ENCODE measurements around the gene ZP4.

- TF ChIP-seq, protein P1, sequence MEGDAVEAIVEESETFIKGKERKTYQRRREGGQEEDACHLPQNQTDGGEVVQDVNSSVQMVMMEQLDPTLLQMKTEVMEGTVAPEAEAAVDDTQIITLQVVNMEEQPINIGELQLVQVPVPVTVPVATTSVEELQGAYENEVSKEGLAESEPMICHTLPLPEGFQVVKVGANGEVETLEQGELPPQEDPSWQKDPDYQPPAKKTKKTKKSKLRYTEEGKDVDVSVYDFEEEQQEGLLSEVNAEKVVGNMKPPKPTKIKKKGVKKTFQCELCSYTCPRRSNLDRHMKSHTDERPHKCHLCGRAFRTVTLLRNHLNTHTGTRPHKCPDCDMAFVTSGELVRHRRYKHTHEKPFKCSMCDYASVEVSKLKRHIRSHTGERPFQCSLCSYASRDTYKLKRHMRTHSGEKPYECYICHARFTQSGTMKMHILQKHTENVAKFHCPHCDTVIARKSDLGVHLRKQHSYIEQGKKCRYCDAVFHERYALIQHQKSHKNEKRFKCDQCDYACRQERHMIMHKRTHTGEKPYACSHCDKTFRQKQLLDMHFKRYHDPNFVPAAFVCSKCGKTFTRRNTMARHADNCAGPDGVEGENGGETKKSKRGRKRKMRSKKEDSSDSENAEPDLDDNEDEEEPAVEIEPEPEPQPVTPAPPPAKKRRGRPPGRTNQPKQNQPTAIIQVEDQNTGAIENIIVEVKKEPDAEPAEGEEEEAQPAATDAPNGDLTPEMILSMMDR (IDR thresholded peaks at IDR 0.05), result no peak
- TF ChIP-seq POLR2A (IDR thresholded peaks at IDR 0.05), result no peak
Observed at GRCh38 chr1:237927198-237927597, 36.5 kb upstream of the ZP4 start.

All from prostate gland (tissue), 2 donors.